ENCODE results near the gene ADRB2.

- no peak for TF ChIP-seq CTCF (IDR thresholded peaks at IDR 0.05)
- no peak for TF ChIP-seq POLR2A (IDR thresholded peaks at IDR 0.05)
Observed at GRCh38 chr5:148776780-148777179, 49.6 kb upstream of the ADRB2 start.
